Stimulated activated CD8-positive, alpha-beta memory T cell treated with anti-CD3 and anti-CD28 coated beads, Interleukin-4, amount 100 ng/mL, for 4 hours (primary cell): ENCODE measurements around the gene ARHGEF10L.
"Not testable (repeated sequence)": the region's sequence is repeated elsewhere in the genome, so short reads cannot be mapped to it uniquely, and the experiment has no call there.

ENCODE experiments used
- DNase-seq, 2 donors: peaks; one replicate each; pipeline ENCODE4 v3.0.0-alpha.2; 2020; ENCODE audit warnings: low read depth in 2 of 2, low spot score in 1 of 2

The ARHGEF10L gene

DNA sequence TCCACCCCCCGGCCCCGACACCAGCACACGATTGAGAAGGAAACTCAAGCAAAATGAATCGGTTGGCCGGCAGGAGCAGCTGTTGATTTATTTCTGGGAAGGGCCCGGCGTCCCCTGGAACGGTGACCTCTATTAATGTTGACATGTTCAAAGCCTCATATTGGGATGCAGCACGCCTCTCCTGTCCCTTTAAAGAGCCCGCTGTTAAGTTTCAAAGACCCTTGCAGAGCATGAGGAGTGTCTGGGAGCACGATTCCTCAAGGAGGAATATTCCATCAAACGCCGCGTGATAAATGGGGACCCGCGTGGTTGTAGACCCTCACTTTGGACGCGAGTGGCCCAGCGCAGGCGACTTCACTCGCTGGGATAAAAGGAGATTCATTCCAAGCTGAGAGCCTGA, 194.2 kb downstream of the ARHGEF10L start:
- DNase-seq, result no peak

- no peak for DNase-seq
Measured at GRCh38 chr1:17734609-17735008, 195.1 kb downstream of the ARHGEF10L start.

DNA sequence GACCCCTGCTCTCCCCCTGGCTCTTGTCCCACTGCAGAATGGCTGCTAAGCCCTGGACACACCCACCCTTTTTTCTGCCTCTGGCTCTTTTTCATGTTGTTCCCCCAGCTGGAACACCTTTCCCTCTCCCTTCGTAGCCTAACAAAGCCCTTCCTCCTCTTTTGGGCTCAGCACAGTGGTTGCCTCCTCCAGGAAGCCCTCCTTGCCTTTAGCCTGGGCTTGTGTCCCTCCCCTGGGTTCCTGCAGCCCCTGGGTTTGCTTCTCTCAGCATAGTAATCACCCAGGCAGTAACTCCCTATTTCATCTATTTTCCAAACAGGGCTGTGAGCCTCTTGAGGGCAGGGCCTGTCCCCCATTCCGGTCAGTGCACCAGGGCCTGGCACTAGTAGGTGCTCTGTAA, 195.8 kb downstream of the ARHGEF10L start:
- no peak for DNase-seq

- DNase-seq, result no peak
Measured at GRCh38 chr1:17735793-17736192, 196.3 kb downstream of the ARHGEF10L start.

GRCh38 chr1:17736625-17737024, 197.1 kb downstream of the ARHGEF10L start:
- DNase-seq, result no peak

DNA sequence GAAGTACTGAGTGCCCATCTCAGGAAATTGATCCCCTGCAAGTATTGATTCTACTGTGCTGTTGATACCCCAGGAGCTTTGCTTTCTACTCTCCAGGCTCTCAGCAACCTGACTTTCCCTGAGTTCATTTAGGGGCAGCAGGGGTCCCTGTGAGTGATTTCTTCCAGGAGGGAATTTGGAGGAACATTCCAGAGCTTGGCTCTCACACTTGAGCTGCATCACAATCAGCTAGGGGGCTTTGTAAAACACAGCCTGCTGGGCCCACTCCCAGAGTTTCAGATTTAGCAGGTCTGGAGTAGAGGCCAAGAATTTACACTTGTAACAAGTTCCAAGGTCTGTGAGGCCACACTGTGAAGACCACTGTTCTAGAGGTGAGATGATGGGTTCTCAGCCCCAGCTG, 199.6 kb downstream of the ARHGEF10L start:
- no peak for DNase-seq

DNA sequence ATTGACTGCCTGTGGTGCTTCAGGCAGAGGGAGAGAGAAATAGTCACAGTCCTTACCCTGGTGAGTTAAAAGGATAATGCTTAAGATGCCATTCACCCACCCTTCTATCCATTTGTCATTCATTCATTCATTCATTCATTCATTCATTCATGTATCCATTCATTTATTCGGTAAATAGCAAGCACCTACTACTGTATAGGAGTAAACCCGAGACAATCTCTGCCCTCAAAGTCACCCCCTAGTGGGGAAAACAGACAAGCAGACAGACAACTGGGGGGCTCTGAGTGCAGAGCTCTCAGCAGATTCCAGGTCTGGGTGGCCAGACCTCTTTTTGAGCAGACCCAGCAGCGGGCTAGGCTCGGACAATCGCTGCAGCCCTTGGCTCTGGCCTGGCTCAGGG, 201.6 kb downstream of the ARHGEF10L start:
- DNase-seq, result no peak

DNA sequence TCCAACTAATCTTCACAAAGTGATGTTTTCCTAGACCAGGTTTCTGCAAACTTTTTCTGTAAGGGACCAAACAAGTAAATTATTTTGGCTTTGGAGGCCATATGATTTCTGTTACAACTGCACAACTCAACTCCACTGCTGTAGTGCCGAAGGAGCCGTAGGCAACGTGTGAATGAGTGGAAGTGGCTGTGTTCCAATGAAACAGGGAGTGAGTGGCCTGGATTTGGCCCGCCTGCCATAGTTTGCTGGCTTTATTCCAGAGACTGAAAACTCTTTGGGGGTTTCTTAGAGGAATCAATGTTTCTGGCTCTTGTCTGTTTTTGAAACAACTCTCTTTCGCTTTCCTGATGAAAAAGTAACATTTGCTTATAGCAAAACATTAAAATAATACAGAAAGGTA, 203.1 kb downstream of the ARHGEF10L start:
- DNase-seq, result no peak

DNA sequence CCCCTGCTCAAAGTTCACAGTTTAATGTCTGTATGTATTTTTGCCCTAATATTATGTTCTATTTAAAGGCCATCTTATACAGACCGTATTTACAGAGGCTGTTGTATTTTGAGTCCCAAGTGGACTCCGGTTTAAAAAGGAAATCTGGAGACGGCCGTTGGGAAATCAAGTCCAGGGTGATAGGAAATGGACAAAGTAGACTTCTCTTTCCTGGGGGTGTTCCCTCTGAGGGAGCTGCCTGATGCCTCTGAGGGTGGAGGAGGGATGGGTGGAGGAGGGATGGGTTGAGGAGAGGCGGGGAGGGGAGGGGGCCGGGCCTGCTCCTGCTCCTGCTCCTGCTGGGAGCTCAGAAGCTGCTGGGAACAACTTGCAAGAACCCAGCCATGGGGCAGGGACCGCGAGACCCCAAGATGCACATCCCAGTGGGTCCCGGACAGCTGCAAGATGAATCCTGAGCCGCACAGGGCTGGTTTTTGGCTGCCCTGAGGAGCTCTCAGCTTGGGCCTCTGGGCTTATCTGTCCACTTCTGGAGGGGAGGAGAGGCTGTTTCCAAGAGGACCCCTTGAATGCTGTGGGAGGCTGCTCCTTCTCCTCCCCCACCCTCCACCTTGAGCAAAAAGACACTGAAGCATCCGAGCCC, 203.6 kb downstream of the ARHGEF10L start:
- no peak for DNase-seq

DNA sequence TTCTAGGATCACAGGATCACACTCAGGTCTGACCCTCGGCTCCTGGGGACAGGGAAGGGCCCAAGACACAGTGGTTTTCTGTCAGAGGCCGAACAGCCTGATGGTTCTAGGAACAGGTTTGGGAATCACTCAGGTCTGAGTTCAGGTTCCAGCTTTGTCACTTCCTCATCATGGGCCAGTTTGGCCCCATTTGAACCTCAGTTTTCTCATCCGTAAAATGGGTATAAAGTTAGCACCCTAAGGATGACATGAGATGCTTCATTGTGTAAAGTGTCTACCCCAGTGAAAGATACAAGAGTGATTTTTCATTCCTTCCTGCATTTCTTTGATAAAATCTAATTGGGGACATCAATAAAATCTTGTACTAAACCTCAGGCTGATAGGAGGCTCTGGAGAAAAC, 204.4 kb downstream of the ARHGEF10L start:
- no peak for DNase-seq

- DNase-seq, result no peak
Measured at GRCh38 chr1:17744666-17745478, 205.4 kb downstream of the ARHGEF10L start.

GRCh38 chr1:17745479-17745955, 206.0 kb downstream of the ARHGEF10L start:
- DNase-seq, result no peak

GRCh38 chr1:17746281-17746680, 206.8 kb downstream of the ARHGEF10L start:
- not testable (repeated sequence) for DNase-seq

- DNase-seq, result no peak
Measured at GRCh38 chr1:17746920-17747319, 207.4 kb downstream of the ARHGEF10L start.
